IPS-18a (cell line): ENCODE data around the gene EREG.

Experiments used
- H3K27ac ChIP-seq: one replicate; pipeline ENCODE4 v1.5.1; 2013; ENCODE audit warnings: low read length
- H3K27me3 ChIP-seq: one replicate; pipeline ENCODE4 v1.6.1; 2013; ENCODE audit warnings: mild to moderate bottlenecking, low read length; ENCODE audit not compliant: control insufficient read depth, insufficient read depth
- H3K36me3 ChIP-seq: one replicate; pipeline ENCODE4 v1.6.1; 2013; ENCODE audit warnings: low read depth, low read length; ENCODE audit not compliant: control insufficient read depth
- H3K4me1 ChIP-seq: one replicate; pipeline ENCODE4 v1.6.1; 2013; ENCODE audit warnings: low read depth, low read length; ENCODE audit not compliant: control insufficient read depth
- H3K4me3 ChIP-seq: one replicate; pipeline ENCODE4 v1.5.1; 2013; ENCODE audit warnings: low read length
- H3K9ac ChIP-seq: one replicate; pipeline ENCODE4 v1.6.1; 2013; ENCODE audit warnings: mild to moderate bottlenecking, low read length, moderate library complexity
- H3K9me3 ChIP-seq: one replicate; pipeline ENCODE4 v1.6.1; 2013; ENCODE audit warnings: low read depth, low read length; ENCODE audit not compliant: control insufficient read depth

EREG gene

DNA sequence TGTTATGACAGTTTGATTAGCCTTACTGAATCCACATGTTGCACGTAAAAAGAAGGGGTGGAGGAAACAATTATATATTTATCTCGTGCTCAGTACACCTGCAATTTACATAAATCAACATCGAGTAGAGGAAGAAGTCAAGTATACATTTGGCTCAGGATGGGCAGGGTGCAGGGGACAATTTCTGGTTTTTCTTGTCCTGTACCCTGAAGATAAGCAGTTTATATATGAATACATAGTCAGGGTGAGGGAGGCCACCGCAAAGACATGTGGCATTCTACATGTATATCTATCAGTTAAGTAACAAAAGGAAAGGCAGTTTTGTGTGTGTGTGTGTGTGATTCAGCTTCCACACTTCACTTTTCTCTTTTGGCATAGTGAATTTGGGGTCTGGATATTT is 11.1 kb upstream of the EREG start:
- Histone ChIP-seq H3K4me3 (no peak overlapping the region), H3K4me1 (no peaks in the 10 kb centered on the region), H3K27ac (no peak overlapping the region), H3K9me3 (no peaks in the 10 kb centered on the region), H3K27me3 (no peaks in the 10 kb centered on the region), H3K9ac (no peak overlapping the region), H3K36me3 (no peaks in the 10 kb centered on the region)

DNA sequence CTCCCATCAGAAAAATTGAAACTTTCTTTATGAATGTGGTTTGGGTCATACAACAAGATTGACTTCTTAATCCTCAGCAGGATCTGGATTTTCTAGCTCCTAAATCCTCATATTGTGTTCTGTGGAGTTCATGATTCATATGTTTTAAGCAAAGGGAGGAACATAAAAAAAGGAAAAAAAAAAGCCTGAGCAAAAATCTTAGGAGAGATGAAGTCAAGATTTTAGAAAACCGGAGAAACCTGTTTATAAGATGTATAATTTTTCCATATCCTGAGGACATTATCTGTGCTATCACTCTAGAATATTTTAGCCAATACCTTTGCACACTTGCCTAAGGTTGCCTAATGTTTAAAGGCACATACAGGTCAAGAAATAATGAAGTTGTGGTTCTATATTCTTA is 7.0 kb upstream of the EREG start:
- H3K9me3 ChIP-seq, result no peaks in the 10 kb centered on the region
- H3K4me3 ChIP-seq, result no peak overlapping the region
- no peaks in the 10 kb centered on the region for H3K4me1 ChIP-seq
- H3K36me3 ChIP-seq, result no peaks in the 10 kb centered on the region
- H3K27me3 ChIP-seq, result no peaks in the 10 kb centered on the region
- no peak overlapping the region for H3K27ac ChIP-seq
- H3K9ac ChIP-seq, result no peak overlapping the region

DNA sequence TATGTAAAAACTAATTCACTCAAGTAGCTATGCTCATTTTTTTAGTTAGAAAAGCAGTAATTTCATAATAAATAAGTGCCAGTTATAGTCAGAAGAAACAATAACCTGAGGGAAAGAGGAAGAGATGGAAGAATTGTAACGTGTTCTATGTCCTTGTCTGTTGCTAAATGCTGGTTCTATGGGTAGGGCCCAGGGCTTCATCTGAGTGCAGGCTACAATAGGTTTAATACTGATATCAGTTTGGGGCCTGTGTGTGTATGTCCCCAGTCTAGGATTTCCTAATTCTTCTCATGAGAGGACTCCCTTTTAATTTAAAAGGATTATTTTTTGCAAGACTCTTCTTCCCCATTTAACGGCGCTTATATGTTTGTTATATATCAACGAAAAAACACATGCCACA is 3.3 kb upstream of the EREG start:
- no peak overlapping the region for H3K27ac ChIP-seq
- no peak overlapping the region for H3K9ac ChIP-seq
- H3K4me3 ChIP-seq, result no peak overlapping the region
- H3K9me3 ChIP-seq, result no peaks in the 10 kb centered on the region
- H3K27me3 ChIP-seq, result peaks cover 29% of the 10 kb centered on the region
- H3K4me1 ChIP-seq, result peaks cover 5% of the 10 kb centered on the region
- H3K36me3 ChIP-seq, result no peaks in the 10 kb centered on the region

DNA sequence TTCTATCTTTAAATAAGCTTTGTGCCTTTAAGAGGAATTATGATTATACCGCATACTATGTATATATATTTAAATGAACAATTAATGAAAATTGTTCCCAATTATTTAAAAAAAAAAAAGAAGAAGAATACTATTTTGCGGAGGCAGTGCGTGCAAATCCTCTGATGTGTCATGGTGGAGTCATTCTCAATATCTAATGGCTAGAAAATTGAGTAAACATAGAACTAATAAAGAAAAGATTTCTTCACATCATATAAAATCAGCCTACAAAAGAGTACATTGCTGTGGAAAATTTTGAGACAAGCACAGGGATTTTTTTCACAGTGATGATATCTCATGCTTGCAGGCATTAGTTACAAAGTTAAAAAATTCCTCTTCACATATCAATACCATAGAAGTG is 2.6 kb upstream of the EREG start:
- no peaks in the 10 kb centered on the region for H3K9me3 ChIP-seq
- no peak overlapping the region for H3K27ac ChIP-seq
- H3K4me3 ChIP-seq, result no peak overlapping the region
- peaks cover 34% of the 10 kb centered on the region for H3K27me3 ChIP-seq
- no peaks in the 10 kb centered on the region for H3K36me3 ChIP-seq
- H3K4me1 ChIP-seq, result peaks cover 5% of the 10 kb centered on the region
- no peak overlapping the region for H3K9ac ChIP-seq

DNA sequence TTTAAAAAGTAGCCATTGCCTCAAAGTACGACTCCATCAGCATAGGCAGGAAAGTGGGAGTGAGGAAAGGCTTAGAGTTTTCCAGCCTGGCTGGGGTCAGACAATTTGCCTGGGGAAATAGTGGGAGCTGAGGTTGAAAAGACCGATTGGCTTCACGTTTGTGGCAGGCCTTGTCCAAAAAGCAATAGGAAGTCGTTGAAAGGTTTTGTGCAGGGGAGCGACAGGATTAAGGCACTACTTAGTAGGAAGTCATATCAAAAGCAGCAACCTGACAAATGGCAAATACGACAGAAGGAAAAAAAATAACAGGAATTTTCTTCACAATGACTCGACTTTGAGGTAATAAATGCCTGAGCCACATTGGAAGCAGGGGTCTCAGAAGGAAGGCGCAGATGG is 691 bp upstream of the EREG start:
- peak overlapping the region; percentile 71 for H3K4me3 ChIP-seq
- no peaks in the 10 kb centered on the region for H3K36me3 ChIP-seq
- no peak overlapping the region for H3K27ac ChIP-seq
- no peak overlapping the region for H3K9ac ChIP-seq
- peaks cover 5% of the 10 kb centered on the region for H3K4me1 ChIP-seq
- H3K27me3 ChIP-seq, result peaks cover 34% of the 10 kb centered on the region
- no peaks in the 10 kb centered on the region for H3K9me3 ChIP-seq

DNA sequence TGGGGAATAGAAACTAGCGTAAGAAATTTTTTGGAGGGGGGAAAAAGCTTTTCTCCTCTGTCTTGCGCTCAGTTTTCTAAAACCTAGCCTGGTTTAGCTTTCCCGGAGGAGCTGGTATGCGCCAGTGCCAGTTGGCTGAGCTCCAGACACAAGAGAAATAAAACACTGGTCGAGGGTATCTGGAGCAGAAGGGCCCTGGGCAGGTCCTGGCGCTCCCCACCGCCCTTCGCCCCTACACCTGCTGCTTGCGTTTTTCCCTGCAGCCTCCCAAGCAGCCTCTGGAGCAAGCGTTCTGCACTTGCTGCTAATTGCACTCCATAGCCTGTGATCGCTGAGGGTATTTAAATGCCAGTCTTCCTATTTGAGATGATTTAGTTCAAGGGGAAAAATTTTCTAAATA is 816 bp downstream of the EREG start:
- peaks cover 5% of the 10 kb centered on the region for H3K4me1 ChIP-seq
- H3K9me3 ChIP-seq, result no peaks in the 10 kb centered on the region
- no peak overlapping the region for H3K9ac ChIP-seq
- no peaks in the 10 kb centered on the region for H3K36me3 ChIP-seq
- peak overlapping the region; percentile 71 for H3K4me3 ChIP-seq
- H3K27ac ChIP-seq, result no peak overlapping the region
- peaks cover 34% of the 10 kb centered on the region for H3K27me3 ChIP-seq

DNA sequence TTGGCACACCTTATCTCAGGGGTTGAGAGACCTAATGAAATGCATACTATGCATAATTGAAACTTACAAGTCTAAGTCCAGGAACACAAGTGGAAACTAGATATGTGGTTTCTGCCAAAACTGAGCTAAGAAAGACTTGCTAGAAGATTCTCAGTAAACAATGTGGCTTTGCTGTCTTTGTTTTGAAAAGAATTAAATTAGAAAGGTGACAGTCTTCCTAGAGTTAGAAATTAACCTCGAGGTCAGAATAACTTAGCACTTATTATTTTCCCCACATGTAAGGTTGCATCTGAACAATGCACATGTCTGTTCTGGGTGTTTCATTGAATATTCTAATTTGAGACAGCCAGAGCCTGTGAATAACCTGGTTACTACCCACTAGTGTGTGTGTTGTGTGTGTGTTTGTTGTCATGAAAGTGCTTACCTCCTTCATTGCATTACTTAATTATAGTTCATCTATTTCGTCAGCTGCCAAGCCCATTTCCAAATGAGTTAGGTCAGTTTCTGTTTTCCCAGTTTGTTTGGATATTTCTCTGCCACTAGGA is 1.5 kb downstream of the EREG start:
- no peaks in the 10 kb centered on the region for H3K9me3 ChIP-seq
- peaks cover 5% of the 10 kb centered on the region for H3K4me1 ChIP-seq
- no peak overlapping the region for H3K9ac ChIP-seq
- peaks cover 34% of the 10 kb centered on the region for H3K27me3 ChIP-seq
- H3K36me3 ChIP-seq, result no peaks in the 10 kb centered on the region
- H3K4me3 ChIP-seq, result no peak overlapping the region
- H3K27ac ChIP-seq, result no peak overlapping the region

DNA sequence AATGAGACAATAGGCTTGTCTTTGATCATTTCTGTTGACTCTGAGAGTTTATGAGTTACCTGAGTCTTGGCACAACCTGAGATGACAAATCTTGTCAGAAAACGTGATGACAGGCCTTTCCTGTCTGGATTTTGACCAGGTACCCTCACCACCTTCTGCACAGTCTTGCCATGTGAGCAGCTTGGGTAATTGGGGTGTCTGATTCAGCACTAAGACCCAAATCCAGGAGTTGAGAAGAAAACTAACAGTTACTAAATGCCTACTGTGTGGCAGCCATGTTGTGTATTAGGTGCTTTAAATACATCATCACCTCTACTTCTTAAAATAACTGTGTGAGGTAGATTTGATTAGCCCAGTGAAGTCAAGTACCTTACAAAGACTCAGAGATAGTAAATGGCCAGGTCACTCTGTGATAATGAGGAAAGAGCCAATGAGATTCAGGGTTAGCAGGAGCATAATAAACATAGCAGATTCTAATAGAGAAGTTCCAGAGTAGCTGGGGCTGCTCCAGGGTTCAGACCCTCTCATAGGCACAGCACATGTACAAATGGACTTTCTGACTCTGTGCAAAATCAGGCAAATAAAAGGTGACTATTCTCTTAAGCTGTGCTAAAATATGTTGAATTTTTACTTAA is 2.8 kb downstream of the EREG start:
- H3K27ac ChIP-seq, result no peak overlapping the region
- H3K9ac ChIP-seq, result no peak overlapping the region

DNA sequence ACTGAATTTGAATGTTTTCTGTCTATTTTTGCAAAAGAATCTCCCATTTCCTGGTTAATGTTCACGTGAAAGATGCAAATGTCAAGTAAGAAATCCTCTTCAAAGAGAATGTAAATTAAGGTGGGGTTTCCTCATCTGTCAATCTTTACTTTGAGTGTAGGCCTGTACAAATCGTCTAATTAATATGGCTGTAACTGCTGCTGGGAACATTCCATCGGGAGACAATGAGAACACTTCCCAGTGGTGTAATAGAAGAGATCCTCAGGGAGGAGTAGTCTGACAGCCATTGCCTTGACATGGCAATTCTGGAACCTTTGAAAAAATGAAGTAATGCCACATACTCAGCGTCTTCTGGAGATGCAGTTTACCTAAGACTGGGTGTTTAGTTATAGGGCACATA is 3.7 kb downstream of the EREG start:
- peaks cover 5% of the 10 kb centered on the region for H3K4me1 ChIP-seq
- H3K36me3 ChIP-seq, result no peaks in the 10 kb centered on the region
- H3K27me3 ChIP-seq, result peaks cover 34% of the 10 kb centered on the region
- H3K9me3 ChIP-seq, result no peaks in the 10 kb centered on the region
- H3K4me3 ChIP-seq, result no peak overlapping the region
- no peak overlapping the region for H3K9ac ChIP-seq
- no peak overlapping the region for H3K27ac ChIP-seq

More for the DNA sequence above, 2.8 kb downstream of the EREG start:
- no peaks in the 10 kb centered on the region for H3K36me3 ChIP-seq
- peaks cover 34% of the 10 kb centered on the region for H3K27me3 ChIP-seq
- no peaks in the 10 kb centered on the region for H3K9me3 ChIP-seq
- H3K4me1 ChIP-seq, result peaks cover 5% of the 10 kb centered on the region
- no peak overlapping the region for H3K4me3 ChIP-seq

DNA sequence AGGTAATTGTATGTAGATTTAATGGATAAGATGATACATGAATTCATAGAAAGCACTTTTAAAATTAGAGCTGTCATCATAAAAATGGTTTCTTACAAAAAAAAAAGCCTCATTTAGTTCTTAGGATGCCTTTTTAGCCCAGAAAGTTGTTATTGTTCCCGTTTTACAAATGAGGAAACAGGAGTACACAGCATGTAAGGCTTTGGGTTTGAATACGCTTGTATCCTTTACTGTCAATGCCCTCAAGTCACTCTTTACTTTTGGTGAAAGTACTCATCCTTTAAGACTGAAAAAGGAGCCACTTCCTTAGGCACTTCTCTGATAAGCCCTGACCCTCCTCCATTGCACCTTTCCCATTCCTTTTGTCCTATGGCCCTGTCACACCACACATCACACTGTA is 4.9 kb downstream of the EREG start:
- Histone ChIP-seq H3K4me1 (no peaks in the 10 kb centered on the region), H3K36me3 (no peaks in the 10 kb centered on the region), H3K4me3 (no peak overlapping the region), H3K27ac (no peak overlapping the region), H3K27me3 (peaks cover 23% of the 10 kb centered on the region), H3K9ac (no peak overlapping the region), H3K9me3 (no peaks in the 10 kb centered on the region)

DNA sequence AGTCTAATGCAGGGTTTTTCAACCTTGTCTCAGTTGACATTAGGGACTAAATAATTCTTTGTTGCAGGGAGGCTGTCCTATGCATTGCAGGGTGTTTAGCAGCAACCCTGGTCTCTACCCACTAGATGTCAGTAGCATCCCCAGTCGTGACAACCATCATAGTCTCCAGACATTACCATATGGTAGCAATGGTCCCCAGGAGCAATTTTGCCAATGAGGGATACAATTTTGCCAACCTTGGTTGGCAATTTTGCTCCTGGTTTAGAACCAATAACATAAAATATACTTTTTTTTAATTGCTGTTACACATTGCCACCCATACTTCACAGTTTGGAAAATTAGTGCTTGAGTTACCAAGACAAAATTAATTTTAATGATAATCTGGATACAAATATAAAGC is 6.0 kb downstream of the EREG start:
- H3K36me3 ChIP-seq, result no peaks in the 10 kb centered on the region
- H3K4me3 ChIP-seq, result no peak overlapping the region
- H3K27me3 ChIP-seq, result peaks cover 12% of the 10 kb centered on the region
- no peak overlapping the region for H3K9ac ChIP-seq
- H3K27ac ChIP-seq, result no peak overlapping the region
- no peaks in the 10 kb centered on the region for H3K9me3 ChIP-seq
- no peaks in the 10 kb centered on the region for H3K4me1 ChIP-seq

DNA sequence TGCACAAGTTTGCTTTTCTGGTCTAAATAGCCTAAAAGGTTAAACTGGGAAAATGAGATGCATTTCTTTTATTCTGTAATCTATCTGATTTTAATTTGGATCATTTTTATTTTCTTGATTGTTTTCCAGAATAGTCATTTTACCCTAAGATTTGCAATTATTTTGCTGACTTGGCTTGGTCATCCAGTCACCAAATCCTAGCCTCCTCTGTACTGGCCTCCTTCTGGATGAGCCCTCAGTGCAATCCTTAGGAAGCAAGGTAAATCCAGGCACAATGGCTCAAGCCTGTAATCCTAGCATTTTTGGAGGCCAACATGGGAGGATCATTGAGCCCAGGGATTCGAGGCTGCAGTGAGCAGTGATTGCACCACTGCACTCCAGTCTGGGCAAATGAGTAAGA is 9.2 kb downstream of the EREG start:
- Histone ChIP-seq H3K36me3 (no peaks in the 10 kb centered on the region), H3K4me1 (no peaks in the 10 kb centered on the region), H3K27ac (no peak overlapping the region), H3K4me3 (no peak overlapping the region), H3K9ac (no peak overlapping the region), H3K9me3 (no peaks in the 10 kb centered on the region), H3K27me3 (no peaks in the 10 kb centered on the region)
